ENCODE results near the gene ZNF860. TPM values are rescaled to one million over a fixed set of nuclear protein-coding genes. Genes with fewer than 3 reads are reported as not detected.

ZNF860 gene
- total RNA-seq, 1 experiment from 2014 or later: 8.9 TPM

DNA sequence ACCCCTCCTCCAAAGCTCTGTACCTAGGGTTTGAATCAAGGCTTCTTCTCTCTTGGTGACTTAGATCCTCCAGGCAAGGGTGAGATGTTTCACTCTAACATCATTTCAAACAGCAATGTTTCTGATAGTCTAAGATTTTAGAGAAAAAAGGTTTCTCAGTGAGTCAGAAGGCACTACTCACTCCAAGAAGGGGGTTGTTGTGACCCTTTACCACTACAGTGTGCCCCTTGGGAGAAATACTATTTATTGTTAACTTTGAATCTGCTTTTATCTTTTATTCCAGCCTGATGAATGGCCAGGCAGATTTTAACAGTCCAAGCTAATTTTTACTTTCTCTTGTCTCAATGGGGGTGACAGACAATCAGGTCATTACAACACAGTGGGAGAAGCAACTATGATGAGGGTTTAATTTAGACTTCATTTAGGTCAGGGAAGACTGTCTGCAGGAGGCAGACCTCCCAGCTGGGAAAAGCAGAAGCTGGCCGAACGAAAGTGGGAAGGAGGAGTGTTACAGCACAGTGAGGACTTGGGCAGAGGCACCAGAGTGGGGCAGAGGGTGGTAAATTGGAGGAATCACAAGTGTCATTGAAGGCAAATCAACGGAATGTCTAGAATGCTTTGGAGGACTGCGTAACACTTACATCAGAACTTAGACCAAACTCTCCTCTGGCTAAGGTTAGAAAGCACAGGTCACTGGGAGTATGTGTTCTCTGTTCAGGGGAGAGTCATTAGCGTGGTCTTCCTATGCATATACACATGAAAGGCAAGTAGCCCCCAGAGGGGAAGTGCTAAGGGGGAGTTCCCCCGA lies 21.2 kb downstream of the ZNF860 start:
- no peaks in the 10 kb centered on the region for H3K36me3 ChIP-seq (ENCODE audit: control insufficient read depth, insufficient read depth, low read length)
- in situ Hi-C loops (cut with HindIII; ENCODE audit: low pct_unique_long_range_greater_than_20kb, low sequenced_read_pairs) (no loop called here), intact Hi-C loops (cut with micrococcal nuclease; ENCODE audit: unreplicated experiment) (no loop called here)
- ChIA-PET CTCF (no interaction called here), POLR2A (no interaction called here)
- H3K27me3 ChIP-seq (ENCODE audit: control insufficient read depth, insufficient read depth, low read length): no peaks in the 10 kb centered on the region
- no peak overlapping the region for H3K4me3 ChIP-seq (ENCODE audit: low read depth in 2 of 2, low read length in 2 of 2)
- BruUV-seq (replicated peaks): no TSS peak
- H3K4me1 ChIP-seq (ENCODE audit: control insufficient read depth, insufficient read depth, low read length): no peaks in the 10 kb centered on the region
- no peak for ATAC-seq
- no peaks in the 10 kb centered on the region for H3K9me3 ChIP-seq (ENCODE audit: control insufficient read depth, insufficient read depth, low read depth, low read length)
- H3K27ac ChIP-seq (ENCODE audit: low read length): peak overlapping the region; percentile 29; the same call in 1 of the 2 replicates
- no peak for DNase-seq (ENCODE audit: low read depth, low spot score)
- TF ChIP-seq SIN3A (IDR thresholded peaks at IDR 0.05; ENCODE audit: borderline replicate concordance, insufficient read depth, low read depth, low read length) (no peak), POLR2AphosphoS5 (IDR thresholded peaks at IDR 0.05; ENCODE audit: low read depth, low read length) (no peak), TCF7L2 (IDR thresholded peaks at IDR 0.05; ENCODE audit: low read depth, low read length) (no peak)
- TF ChIP-seq, protein P1, sequence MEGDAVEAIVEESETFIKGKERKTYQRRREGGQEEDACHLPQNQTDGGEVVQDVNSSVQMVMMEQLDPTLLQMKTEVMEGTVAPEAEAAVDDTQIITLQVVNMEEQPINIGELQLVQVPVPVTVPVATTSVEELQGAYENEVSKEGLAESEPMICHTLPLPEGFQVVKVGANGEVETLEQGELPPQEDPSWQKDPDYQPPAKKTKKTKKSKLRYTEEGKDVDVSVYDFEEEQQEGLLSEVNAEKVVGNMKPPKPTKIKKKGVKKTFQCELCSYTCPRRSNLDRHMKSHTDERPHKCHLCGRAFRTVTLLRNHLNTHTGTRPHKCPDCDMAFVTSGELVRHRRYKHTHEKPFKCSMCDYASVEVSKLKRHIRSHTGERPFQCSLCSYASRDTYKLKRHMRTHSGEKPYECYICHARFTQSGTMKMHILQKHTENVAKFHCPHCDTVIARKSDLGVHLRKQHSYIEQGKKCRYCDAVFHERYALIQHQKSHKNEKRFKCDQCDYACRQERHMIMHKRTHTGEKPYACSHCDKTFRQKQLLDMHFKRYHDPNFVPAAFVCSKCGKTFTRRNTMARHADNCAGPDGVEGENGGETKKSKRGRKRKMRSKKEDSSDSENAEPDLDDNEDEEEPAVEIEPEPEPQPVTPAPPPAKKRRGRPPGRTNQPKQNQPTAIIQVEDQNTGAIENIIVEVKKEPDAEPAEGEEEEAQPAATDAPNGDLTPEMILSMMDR (IDR thresholded peaks at IDR 0.05): no peak
- TF ChIP-seq, protein P2, sequence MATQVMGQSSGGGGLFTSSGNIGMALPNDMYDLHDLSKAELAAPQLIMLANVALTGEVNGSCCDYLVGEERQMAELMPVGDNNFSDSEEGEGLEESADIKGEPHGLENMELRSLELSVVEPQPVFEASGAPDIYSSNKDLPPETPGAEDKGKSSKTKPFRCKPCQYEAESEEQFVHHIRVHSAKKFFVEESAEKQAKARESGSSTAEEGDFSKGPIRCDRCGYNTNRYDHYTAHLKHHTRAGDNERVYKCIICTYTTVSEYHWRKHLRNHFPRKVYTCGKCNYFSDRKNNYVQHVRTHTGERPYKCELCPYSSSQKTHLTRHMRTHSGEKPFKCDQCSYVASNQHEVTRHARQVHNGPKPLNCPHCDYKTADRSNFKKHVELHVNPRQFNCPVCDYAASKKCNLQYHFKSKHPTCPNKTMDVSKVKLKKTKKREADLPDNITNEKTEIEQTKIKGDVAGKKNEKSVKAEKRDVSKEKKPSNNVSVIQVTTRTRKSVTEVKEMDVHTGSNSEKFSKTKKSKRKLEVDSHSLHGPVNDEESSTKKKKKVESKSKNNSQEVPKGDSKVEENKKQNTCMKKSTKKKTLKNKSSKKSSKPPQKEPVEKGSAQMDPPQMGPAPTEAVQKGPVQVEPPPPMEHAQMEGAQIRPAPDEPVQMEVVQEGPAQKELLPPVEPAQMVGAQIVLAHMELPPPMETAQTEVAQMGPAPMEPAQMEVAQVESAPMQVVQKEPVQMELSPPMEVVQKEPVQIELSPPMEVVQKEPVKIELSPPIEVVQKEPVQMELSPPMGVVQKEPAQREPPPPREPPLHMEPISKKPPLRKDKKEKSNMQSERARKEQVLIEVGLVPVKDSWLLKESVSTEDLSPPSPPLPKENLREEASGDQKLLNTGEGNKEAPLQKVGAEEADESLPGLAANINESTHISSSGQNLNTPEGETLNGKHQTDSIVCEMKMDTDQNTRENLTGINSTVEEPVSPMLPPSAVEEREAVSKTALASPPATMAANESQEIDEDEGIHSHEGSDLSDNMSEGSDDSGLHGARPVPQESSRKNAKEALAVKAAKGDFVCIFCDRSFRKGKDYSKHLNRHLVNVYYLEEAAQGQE (IDR thresholded peaks at IDR 0.05; ENCODE audit: insufficient read depth in 1 of 2, low read depth in 2 of 2, low read length in 1 of 2): no peak

DNA sequence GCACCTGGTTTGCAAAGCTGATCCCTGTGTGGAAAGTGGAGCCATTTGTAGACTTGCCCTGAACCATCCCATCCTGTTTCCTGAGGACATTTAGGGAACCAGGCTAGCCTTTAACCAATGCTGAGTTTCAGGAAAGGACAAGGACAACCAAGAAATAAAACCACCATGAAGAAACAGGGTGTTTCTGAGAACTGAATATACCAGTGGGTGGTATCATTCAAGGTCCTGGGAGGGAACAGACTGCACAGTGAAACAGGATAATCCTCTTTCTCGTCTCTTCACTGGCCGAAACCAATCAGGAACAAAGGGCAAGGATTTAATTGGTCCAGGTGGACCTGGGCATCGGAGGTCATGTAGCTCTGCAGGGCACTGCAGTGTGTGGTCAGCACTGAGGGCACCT lies 21.8 kb downstream of the ZNF860 start:
- no peaks in the 10 kb centered on the region for H3K4me1 ChIP-seq (ENCODE audit: control insufficient read depth, insufficient read depth, low read length)
- ATAC-seq (no peak), DNase-seq (ENCODE audit: low read depth, low spot score) (no peak)
- H3K27ac ChIP-seq (ENCODE audit: low read length): peak overlapping the region; percentile 29; the same call in 1 of the 2 replicates
- ChIA-PET CTCF (no interaction called here), POLR2A (no interaction called here)
- in situ Hi-C loops (cut with HindIII; ENCODE audit: low pct_unique_long_range_greater_than_20kb, low sequenced_read_pairs) (no loop called here), intact Hi-C loops (cut with micrococcal nuclease; ENCODE audit: unreplicated experiment) (no loop called here)
- no peaks in the 10 kb centered on the region for H3K9me3 ChIP-seq (ENCODE audit: control insufficient read depth, insufficient read depth, low read depth, low read length)
- TF ChIP-seq, protein P2 (IDR thresholded peaks at IDR 0.05; ENCODE audit: insufficient read depth in 1 of 2, low read depth in 2 of 2, low read length in 1 of 2): no peak
- TF ChIP-seq POLR2AphosphoS5 (IDR thresholded peaks at IDR 0.05; ENCODE audit: low read depth, low read length) (no peak), SIN3A (IDR thresholded peaks at IDR 0.05; ENCODE audit: borderline replicate concordance, insufficient read depth, low read depth, low read length) (no peak), TCF7L2 (IDR thresholded peaks at IDR 0.05; ENCODE audit: low read depth, low read length) (no peak)
- TF ChIP-seq, protein P1 (IDR thresholded peaks at IDR 0.05): no peak
- no peak overlapping the region for H3K4me3 ChIP-seq (ENCODE audit: low read depth in 2 of 2, low read length in 2 of 2)
- H3K27me3 ChIP-seq (ENCODE audit: control insufficient read depth, insufficient read depth, low read length): no peaks in the 10 kb centered on the region
- no peaks in the 10 kb centered on the region for H3K36me3 ChIP-seq (ENCODE audit: control insufficient read depth, insufficient read depth, low read length)
- BruUV-seq (replicated peaks): no TSS peak

Data from Panc1 (cell line).